AML-193 (cell line): ENCODE measurements around the gene OR4D2.

ENCODE experiments used
- DNase-seq, 2 experiments: peaks; one replicate each; lab custom pipeline; 2025; lab: John Stamatoyannopoulos, UW

Gene OR4D2

GRCh38 chr17:58210922-58211321 is 44.1 kb downstream of the OR4D2 start:
- DNase-seq, result peak in 1 of 2 experiments; percentile 34

GRCh38 chr17:58215685-58216084 is 48.9 kb downstream of the OR4D2 start:
- DNase-seq, result peak; percentile 48 to 65

- no peak for DNase-seq
Measured at GRCh38 chr17:58217766-58218165, 51.0 kb downstream of the OR4D2 start.

GRCh38 chr17:58219007-58219788 is 52.4 kb downstream of the OR4D2 start, which contains the start of gene MKS1:
Gene MKS1, minus strand, starts transcription at chr17:58219255. Its CDS starts 25 bp downstream, at chr17:58219230.
- DNase-seq, result peak; percentile 96

GRCh38 chr17:58219789-58220183 is 53.0 kb downstream of the OR4D2 start:
- peak in 1 of 2 experiments; percentile 50 for DNase-seq
